ENCODE measurements around the gene F2R. TPM values are rescaled to one million over a fixed set of nuclear protein-coding genes. Genes with fewer than 3 reads are reported as not detected.

F2R gene
- total and polyA plus RNA-seq, 2 of the 13 experiments (the other 11 are each of a cell fraction or from before 2014, with no cell fraction given) = 8.3 to 12.3 TPM

DNA sequence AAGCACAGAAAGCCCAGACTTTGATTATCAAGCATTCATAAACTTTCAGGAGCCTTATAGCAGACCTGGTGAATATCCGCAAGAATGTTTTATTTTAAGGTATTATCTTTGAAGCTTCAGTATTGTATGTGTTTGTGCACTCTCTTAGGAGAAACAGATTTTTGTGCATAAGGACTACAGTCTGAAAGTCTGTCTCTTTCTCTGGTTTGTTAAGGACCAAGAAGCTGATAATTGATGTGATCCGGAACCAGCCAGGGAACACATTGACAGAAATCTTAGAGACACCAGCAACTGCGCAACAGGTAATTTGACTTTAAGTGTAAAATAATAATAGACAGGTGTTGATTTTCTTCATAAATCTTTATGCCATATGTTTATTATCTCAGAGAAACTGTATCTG, 22.8 kb upstream of the F2R start (continued):
- TF ChIP-seq, protein P1, sequence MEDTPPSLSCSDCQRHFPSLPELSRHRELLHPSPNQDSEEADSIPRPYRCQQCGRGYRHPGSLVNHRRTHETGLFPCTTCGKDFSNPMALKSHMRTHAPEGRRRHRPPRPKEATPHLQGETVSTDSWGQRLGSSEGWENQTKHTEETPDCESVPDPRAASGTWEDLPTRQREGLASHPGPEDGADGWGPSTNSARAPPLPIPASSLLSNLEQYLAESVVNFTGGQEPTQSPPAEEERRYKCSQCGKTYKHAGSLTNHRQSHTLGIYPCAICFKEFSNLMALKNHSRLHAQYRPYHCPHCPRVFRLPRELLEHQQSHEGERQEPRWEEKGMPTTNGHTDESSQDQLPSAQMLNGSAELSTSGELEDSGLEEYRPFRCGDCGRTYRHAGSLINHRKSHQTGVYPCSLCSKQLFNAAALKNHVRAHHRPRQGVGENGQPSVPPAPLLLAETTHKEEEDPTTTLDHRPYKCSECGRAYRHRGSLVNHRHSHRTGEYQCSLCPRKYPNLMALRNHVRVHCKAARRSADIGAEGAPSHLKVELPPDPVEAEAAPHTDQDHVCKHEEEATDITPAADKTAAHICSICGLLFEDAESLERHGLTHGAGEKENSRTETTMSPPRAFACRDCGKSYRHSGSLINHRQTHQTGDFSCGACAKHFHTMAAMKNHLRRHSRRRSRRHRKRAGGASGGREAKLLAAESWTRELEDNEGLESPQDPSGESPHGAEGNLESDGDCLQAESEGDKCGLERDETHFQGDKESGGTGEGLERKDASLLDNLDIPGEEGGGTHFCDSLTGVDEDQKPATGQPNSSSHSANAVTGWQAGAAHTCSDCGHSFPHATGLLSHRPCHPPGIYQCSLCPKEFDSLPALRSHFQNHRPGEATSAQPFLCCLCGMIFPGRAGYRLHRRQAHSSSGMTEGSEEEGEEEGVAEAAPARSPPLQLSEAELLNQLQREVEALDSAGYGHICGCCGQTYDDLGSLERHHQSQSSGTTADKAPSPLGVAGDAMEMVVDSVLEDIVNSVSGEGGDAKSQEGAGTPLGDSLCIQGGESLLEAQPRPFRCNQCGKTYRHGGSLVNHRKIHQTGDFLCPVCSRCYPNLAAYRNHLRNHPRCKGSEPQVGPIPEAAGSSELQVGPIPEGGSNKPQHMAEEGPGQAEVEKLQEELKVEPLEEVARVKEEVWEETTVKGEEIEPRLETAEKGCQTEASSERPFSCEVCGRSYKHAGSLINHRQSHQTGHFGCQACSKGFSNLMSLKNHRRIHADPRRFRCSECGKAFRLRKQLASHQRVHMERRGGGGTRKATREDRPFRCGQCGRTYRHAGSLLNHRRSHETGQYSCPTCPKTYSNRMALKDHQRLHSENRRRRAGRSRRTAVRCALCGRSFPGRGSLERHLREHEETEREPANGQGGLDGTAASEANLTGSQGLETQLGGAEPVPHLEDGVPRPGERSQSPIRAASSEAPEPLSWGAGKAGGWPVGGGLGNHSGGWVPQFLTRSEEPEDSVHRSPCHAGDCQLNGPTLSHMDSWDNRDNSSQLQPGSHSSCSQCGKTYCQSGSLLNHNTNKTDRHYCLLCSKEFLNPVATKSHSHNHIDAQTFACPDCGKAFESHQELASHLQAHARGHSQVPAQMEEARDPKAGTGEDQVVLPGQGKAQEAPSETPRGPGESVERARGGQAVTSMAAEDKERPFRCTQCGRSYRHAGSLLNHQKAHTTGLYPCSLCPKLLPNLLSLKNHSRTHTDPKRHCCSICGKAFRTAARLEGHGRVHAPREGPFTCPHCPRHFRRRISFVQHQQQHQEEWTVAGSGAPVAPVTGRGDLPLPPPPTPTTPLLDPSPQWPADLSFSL (CRISPR knock-in tag; IDR thresholded peaks at IDR 0.05) = no peak

DNA sequence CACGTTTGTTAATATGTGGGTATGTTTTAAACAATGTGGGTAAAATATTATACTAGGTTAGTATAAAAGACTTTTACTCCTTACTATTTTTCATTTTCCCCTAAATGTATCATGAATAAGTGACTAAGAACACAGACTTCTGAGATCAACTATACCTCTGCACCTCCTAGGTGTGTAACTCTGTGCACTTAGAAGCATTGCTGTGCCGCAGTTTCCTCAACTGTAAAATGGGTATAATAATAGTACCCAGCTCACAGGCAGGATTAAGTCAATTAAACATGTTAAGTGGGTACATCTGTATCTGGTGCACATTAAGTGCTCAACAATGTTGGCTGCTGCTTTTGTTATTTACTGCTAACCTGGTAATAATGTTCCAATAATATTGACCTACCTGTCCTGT, 21.6 kb upstream of the F2R start:
- H2AFZ ChIP-seq (ENCODE audit: low read length) = no peak overlapping the region
- DNase-seq (ENCODE audit: low spot score) (no peak), FAIRE-seq (no peak), ATAC-seq (no peak)
- no peaks in the 10 kb centered on the region for H3K27me3 ChIP-seq (ENCODE audit: control insufficient read depth in 1 of 2, insufficient read depth in 2 of 2, low read length in 2 of 2)
- in situ Hi-C loops (cut with HindIII; ENCODE audit: extremely low pct_ligation_motif_present, low pct_unique_long_range_greater_than_20kb) = no loop called here
- H3K4me1 ChIP-seq (ENCODE audit: insufficient read depth, low read length) = peaks cover 10% of the 10 kb centered on the region
- H3K4me2 ChIP-seq (ENCODE audit: low read depth, low read length) = no peak overlapping the region
- peak; percentile 56; the same call in 1 of the 2 replicates for TF ChIP-seq ZNF629 (CRISPR knock-in tag; conservative IDR thresholded peaks at IDR 0.05)
- TF ChIP-seq NAIF1 (CRISPR knock-in tag; IDR thresholded peaks at IDR 0.05; ENCODE audit: borderline replicate concordance) = no peak
- intact Hi-C loops (cut with micrococcal nuclease; ENCODE audit: unreplicated experiment) = no loop called here
- H3K79me2 ChIP-seq (ENCODE audit: insufficient read depth, low read length) = no peaks in the 10 kb centered on the region
- no peaks in the 10 kb centered on the region for H3K9me3 ChIP-seq (ENCODE audit: low read length)
- BruUV-seq (replicated peaks) = no TSS peak
- no peak overlapping the region for H3K9ac ChIP-seq (ENCODE audit: insufficient read depth, low read depth, low read length)
- no peaks in the 10 kb centered on the region for H4K20me1 ChIP-seq (ENCODE audit: insufficient read depth, low read length)
- peaks cover 3 to 36% of the 10 kb centered on the region in 2 experiments for H3K36me3 ChIP-seq (replicated peaks in 1 of 2; ENCODE audit: control insufficient read depth in 1 of 2, insufficient read depth in 2 of 2, low read length in 2 of 2)
- H3K4me3 ChIP-seq (replicated peaks in 1 of 3; ENCODE audit: insufficient read depth in 1 of 3, low read depth in 2 of 3, low read length in 3 of 3) = no peak overlapping the region
- POLR2A ChIA-PET = no interaction called here
- CTCF ChIA-PET (ENCODE audit: low intra/inter-chr PET ratio, low total read pairs) = no interaction called here
- no peak overlapping the region for H3K27ac ChIP-seq (ENCODE audit: extremely low read length, insufficient read depth, low read length)
- 52% methylated on average over 2 of the region's 2 CpGs for WGBS (ENCODE audit: low lambda C conversion rate)
